GM18907 (cell line): ENCODE measurements around the gene BCLAF3.

ENCODE experiments used
- ATAC-seq: cut with Tn5 transposase; IDR thresholded peaks from one replicate; pipeline ENCODE4 v1.9.1; 2021; ENCODE audit warnings: mild to moderate bottlenecking, moderate library complexity; ENCODE audit not compliant: unreplicated experiment

The BCLAF3 gene

DNA sequence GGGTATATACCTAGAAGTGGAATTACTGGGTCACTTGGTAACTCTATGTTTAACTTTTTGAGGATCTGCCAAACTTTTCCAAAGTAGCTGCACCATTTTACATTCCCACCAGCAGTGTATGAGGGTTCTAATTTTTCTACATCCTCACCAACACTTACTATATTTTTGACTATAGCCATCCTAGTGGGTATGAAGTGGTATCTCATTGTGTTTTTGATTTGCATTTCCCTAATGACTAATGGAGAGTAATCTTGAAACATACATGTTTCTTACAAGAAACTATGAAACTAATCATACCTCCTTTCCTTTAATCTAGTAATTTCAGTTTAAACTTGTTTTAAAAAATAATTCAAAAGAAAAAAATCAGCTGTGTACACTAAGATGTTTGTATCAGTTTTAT is 17.9 kb downstream of the BCLAF3 start:
- ATAC-seq = no peak

DNA sequence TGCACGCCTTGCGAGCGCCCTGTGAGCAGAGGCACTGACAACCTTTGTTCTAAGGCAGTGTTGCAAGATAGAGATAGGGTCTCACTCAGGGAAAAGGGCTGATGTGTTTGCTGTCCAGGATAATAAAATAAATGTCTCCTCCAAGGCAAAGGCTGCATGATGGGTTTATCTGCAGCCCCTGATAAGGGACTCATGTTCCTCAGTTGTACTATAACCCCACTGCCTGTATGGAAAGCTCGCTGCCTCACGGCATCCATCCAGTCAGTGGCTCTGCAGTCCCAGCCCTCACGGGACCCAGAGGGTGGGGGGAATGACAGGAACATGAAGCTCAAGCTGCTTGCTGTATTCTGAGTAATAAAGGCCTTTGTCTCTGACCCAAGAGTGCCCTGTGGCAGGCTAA is 22.6 kb downstream of the BCLAF3 start:
- no peak for ATAC-seq

DNA sequence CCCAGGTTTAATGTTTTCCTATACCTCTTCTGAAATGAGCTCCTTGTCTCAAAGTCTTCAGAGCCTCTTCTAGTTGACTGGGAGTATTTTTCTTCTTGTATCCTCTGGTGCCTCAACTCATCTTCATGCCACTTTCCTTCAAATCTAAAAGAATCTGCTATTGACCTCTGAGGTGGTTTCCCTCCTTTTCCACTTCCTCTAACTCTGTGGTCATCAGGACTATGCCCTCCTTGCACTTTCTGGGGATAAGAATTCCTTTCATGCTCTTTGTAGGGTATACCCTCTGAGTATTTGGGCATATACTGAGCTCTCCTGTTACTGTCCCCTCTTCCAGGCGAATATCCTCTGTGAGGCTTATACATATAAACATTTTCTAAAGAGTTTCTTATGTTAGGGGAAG is 24.8 kb downstream of the BCLAF3 start:
- ATAC-seq = no peak

DNA sequence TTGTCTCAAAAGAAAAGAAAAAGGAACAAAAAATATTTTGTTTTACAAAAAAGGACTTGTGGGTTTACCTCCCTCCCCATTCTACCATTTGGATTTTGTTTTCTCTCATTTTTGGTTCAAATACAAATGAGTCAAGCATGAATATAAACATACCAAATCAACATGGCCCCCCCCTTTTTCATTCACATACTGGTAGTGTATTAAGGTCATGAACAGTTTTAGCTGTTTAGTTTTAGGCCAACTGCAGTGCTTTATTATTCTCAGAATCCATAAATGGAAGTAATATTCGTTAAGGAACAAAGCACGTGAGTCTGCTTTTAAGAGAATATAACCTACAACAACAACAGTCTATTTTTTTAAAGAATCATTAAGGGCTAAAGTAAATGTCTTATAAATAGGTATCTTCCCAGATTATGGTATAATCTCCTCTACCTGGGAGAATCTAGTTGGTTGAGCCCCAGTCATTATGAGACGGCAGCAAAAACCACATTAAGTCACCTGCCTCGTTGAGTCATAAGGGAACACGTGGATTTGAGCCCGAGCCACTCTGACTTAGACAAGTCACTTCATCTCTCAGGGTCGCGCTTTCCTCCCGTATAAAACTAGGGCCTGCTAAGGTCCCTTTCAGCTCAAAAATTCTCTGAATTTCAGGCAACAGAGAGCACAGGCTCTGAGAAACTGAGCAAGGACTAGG is 26.7 kb downstream of the BCLAF3 start:
- no peak for ATAC-seq

DNA sequence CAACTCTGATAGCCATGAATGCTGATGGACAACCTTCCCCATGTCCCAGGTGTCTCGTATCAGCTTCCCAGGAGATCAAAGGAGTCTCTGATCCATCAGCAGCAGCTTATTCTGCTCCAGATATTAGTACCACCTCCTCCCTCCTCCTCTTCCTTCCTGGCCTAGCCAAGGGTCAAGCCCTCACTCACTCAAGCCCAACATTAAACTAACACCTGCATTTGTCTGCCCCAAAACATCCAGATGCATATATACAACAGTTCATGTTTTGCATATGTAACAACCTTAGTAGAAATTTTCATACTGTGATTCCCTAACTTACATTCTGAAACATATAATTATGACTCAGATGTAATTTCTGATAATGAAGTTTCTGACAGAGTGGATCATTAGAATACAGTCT is 29.9 kb downstream of the BCLAF3 start:
- ATAC-seq = no peak

DNA sequence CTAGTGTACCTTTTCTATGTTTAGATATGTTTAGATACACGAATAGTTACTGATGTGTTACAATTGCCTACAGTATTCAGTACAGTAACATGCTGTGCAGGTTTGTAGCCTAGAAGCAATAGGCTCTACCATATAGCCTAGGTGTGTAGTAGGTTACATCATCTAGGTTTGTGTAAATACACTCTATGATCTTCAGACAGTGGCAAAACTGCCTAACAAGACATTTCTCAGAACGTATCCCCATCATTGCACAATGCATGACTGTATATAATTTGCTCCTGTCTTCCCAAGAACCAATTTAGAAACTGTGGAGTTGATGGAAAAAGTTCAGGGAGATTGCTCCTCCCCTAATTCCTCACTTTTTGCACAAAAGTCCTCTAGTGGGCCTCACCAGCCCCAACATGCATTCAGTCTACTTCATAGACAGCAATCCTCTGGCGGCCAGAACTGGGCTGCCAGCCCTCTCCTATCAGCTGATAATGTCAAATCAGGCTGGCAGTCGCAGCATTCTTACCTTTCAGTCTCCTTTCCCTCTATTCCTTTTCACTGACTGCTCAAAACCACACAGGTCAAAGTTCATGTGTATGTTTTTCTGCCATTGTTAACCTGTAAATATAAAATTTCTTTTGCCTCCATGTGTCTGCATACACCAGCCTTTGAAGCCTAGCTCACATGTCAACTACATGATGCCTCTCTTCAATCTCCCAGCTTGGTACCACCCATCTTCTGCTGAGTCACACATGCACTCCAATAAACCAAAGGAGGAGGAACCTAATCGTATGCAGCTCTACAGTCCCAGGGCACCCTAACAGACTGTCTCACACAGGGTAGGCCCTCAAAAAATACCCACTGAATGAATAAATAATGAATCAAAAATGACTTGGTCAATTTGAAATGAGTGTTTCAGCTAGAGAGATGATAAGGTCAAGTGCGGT is 32.0 kb downstream of the BCLAF3 start:
- ATAC-seq = no peak

DNA sequence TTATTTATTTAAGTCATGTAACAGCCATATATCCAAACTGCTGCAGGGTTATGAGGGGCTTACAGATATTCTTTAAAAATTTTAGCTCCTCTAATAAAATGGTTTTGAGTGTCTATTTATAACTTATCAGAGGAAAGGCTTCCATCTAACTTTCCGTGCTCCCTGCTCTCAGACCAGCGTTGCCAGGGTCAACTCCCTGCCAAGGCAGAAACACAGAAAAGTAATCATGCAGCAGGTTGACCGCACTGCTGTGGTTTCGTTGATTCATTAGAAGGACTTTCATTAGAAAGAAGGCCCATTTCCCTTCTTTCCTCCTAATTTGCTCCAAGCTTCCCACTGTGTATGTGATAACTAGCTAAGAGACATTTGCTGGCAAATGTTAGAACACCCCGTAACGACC is 33.9 kb downstream of the BCLAF3 start:
- ATAC-seq = no peak

DNA sequence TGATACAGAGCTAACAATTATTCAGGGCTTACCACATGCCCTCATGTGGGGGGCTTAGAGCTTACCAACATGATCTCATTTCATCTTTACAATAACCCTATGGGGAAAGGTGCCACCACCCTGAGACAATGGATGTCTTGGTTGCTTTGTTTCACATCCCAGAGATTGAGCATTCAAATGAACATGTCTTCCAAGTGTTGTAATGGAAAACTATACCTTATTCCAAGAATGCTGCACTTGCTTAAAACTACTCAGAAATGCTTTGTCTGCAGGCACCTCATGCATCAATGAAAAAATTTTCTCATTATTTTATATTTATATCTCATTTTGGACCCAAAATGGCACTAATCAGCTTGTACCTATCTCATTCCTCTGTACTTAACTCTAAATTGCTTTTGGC is 34.6 kb downstream of the BCLAF3 start:
- ATAC-seq = no peak

DNA sequence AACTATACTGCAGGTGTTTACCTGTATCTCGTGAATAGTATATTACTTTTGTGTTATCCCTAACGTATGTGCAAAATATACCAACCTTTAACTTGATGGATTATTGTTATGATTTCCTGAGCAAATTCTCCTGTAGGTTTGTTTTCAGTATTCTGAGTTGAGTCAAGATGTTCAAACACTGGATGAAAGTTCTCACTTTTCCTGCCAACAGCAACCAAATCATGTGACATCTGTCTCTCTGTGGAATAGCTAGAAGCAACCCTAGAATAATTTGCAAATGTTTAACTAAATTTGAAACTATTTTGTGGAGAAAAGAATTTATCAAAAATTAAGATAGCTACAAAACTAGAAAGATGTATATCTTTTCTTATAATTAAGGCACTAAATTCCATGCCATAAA is 35.6 kb downstream of the BCLAF3 start:
- no peak for ATAC-seq

DNA sequence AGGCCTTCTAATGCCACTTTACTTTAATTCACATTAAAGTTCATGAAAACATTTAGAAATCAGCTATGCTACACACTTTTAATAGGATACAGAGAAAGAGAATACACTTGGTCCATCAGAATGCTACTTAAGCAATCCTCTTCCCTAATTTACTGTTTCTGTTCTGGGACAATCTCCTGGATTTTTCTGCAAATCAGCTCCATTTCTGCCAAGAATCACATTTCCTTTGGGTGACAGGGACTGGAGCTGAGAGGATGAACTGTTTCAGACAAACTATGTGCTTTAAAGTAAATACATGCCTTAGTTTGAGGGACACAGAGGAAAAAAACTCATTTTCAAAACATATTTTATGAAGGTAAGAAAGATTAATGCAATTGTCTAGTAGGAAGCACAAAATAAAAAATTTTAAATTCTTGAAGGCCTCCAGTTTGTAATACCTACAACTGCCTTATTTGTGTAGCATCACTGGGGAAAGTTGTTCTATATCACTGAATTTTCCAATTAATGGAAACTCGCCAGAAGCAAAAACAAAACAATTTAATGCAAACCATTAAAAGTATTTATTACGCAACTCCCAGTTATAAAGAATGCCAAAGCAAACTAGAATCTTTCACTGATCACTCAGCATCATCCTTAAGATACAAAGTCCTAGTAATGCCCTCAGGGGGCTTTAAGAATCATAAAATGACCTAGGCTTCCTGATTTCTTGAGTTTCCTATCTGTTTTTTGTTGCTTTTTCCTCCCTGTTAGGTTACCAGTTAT is 36.3 kb downstream of the BCLAF3 start:
- no peak for ATAC-seq

DNA sequence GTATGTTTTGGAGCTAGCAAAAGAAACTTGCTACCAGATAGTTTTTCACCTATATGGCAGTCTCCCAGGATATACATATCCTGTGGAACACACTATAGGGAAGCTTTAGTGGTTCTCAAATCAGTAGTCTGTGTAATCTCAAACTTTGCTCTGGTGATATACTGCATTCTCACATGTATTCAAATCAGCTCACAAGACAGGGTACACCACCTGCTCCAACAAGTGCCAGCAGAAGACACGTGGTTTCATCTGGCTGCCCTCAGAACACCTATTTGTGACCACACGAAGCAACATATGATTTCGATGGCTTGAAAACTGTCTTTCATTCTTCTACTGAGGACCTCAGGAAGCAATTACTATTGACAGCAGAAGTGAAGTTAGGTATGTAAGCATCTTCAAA is 37.7 kb downstream of the BCLAF3 start:
- no peak for ATAC-seq

DNA sequence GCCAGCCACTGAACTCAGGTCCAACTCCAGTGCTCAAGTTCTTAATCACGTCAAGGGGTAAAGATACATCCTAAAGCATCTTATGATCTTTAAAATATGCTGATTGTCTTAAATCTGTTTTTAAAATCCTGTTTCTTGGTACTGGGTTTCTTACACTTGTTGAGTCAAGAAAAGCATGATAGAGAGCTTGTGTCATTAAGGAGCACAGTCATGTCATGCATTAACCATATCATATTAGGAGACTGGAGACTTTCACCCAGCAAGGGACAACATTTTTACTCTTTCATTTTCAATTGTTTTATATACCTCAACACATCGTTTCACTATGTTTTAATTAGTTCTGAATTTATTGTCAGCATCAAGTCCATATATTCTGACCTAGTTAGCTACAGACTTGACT is 41.5 kb downstream of the BCLAF3 start:
- ATAC-seq = no peak

DNA sequence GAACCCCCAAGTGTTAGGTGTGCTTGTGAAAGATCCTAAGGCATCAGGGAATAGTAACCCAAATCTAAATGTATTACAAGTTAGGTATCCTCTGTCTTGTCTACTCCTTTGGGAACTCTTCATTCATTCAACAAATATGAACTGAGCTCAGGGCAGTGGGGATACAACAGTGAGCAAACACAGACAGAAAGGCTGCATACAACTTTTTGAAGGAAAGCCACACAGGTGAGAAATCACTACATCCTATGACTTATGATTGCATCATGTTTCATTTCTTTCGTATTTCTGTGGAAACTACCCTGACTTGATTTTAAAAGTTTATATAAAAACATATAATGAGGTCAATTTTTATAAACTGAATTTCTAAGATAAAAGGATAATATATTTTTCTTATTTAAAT is 43.2 kb downstream of the BCLAF3 start:
- ATAC-seq = no peak
